MG63 (cell line): ENCODE data around the gene BRSK1. TPM values are rescaled to one million over a fixed set of nuclear protein-coding genes. Genes with fewer than 3 reads are reported as not detected.

Experiments used
- DNase-seq: peaks from one replicate; pipeline ENCODE4 v3.0.0-alpha.2; 2020
- H3K27me3 ChIP-seq: fragments of 250-450 bp; sonication (Bioruptor Pico); 2 replicates; pipeline ENCODE4 v1.5.1; 2020; ENCODE audit warnings: mild to moderate bottlenecking, moderate library complexity
- H3K36me3 ChIP-seq: fragments of 250-450 bp; sonication (Bioruptor Pico); 2 replicates; pipeline ENCODE4 v1.5.1; 2020; ENCODE audit warnings: mild to moderate bottlenecking, moderate library complexity
- H3K4me3 ChIP-seq: fragments of 250-450 bp; sonication (Bioruptor Pico); 2 replicates; pipeline ENCODE4 v1.5.1; 2020; ENCODE audit warnings: mild to moderate bottlenecking, moderate library complexity
- H3K9me3 ChIP-seq: fragments of 250-450 bp; sonication (Bioruptor Pico); 2 replicates; pipeline ENCODE4 v1.5.1; 2020; ENCODE audit warnings: mild to moderate bottlenecking, moderate library complexity
- total RNA-seq: library from RNA; depleted of rRNA; stranded (reverse); fragments of >200 nt; shearing (Covaris generic); gene quantifications from 2 replicates; pipeline ENCODE4 v1.2.3, GENCODE V29; 2014; ENCODE audit warnings: low replicate concordance

The BRSK1 gene
- total RNA-seq, 1 experiment from 2014 or later, result 0.89 TPM

- H3K9me3 ChIP-seq, result no peaks in the 10 kb centered on the region
- no peak for DNase-seq
- peaks cover 22% of the 10 kb centered on the region for H3K36me3 ChIP-seq
- no peak overlapping the region for H3K4me3 ChIP-seq
- no peaks in the 10 kb centered on the region for H3K27me3 ChIP-seq
Measured at GRCh38 chr19:55250262-55251036, 33.3 kb upstream of the BRSK1 start.

GRCh38 chr19:55251341-55252081, 32.3 kb upstream of the BRSK1 start:
- H3K36me3 ChIP-seq, result peaks cover 23% of the 10 kb centered on the region
- no peak overlapping the region for H3K4me3 ChIP-seq
- H3K9me3 ChIP-seq, result no peaks in the 10 kb centered on the region
- H3K27me3 ChIP-seq, result no peaks in the 10 kb centered on the region
- no peak for DNase-seq

GRCh38 chr19:55252760-55253663, 30.8 kb upstream of the BRSK1 start:
- no peak for DNase-seq
- peaks cover 30% of the 10 kb centered on the region for H3K36me3 ChIP-seq
- H3K27me3 ChIP-seq, result no peaks in the 10 kb centered on the region
- H3K4me3 ChIP-seq, result no peak overlapping the region
- H3K9me3 ChIP-seq, result no peaks in the 10 kb centered on the region

- Histone ChIP-seq H3K4me3 (no peak overlapping the region), H3K36me3 (peaks cover 30% of the 10 kb centered on the region), H3K9me3 (no peaks in the 10 kb centered on the region), H3K27me3 (no peaks in the 10 kb centered on the region)
- DNase-seq, result no peak
Measured at GRCh38 chr19:55253842-55254624, 29.8 kb upstream of the BRSK1 start.

- Histone ChIP-seq H3K4me3 (no peak overlapping the region), H3K36me3 (peaks cover 30% of the 10 kb centered on the region), H3K27me3 (no peaks in the 10 kb centered on the region), H3K9me3 (no peaks in the 10 kb centered on the region)
- DNase-seq, result no peak
Measured at GRCh38 chr19:55254625-55254977, 29.2 kb upstream of the BRSK1 start.

DNA sequence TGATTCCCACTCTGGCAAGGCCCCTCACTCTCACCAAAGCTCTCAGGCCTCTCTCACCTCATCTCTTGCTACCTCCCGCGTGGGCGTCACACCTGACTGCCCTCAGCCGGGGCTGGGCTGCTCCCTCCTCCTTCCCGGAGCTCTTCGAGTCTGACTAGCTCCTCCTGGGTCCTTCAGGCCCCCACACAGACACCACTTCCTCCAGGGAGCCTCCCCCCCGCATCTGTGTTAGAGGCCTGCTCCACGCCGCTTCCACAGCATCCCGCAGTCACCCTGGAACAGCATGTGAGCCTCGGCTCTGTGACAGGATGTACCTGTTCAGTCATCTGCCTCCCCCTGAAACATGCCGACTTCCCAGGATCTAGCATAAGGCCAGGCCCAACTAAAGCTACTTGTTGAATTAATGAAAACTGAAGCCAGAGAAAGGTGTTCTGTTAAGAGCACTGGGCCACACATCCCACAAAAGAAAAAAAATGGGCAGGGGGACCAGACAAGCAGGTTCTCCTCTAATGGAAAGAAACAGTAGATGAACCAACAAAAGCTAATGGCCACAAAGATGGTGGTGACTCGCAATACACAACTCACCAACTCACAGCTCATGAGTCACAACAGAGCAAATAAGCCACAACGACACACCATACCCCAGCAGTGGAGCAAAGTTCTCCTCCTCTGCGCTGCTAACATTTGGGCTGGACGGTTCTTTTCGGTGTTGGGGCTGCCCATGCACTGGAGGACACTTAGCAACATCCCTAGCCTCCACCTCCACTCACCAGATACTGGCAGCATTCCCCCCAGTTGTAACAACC, 28.0 kb upstream of the BRSK1 start:
- no peak for DNase-seq
- Histone ChIP-seq H3K4me3 (peak overlapping the region; percentile 4; the same call in 1 of the 2 replicates), H3K9me3 (no peaks in the 10 kb centered on the region), H3K27me3 (no peaks in the 10 kb centered on the region), H3K36me3 (peaks cover 30% of the 10 kb centered on the region)

- Histone ChIP-seq H3K4me3 (peak overlapping the region; percentile 91), H3K36me3 (peaks cover 23% of the 10 kb centered on the region), H3K27me3 (no peaks in the 10 kb centered on the region), H3K9me3 (no peaks in the 10 kb centered on the region)
- no peak for DNase-seq
Measured at GRCh38 chr19:55256562-55257460, 27.0 kb upstream of the BRSK1 start.

GRCh38 chr19:55257461-55258420, 26.1 kb upstream of the BRSK1 start:
- peak overlapping the region; percentile 91 for H3K4me3 ChIP-seq
- H3K36me3 ChIP-seq, result peaks cover 28% of the 10 kb centered on the region
- H3K27me3 ChIP-seq, result no peaks in the 10 kb centered on the region
- peak; percentile 24 for DNase-seq
- H3K9me3 ChIP-seq, result no peaks in the 10 kb centered on the region

GRCh38 chr19:55258476-55258827, 25.3 kb upstream of the BRSK1 start:
- peak overlapping the region; percentile 91 for H3K4me3 ChIP-seq
- peak; percentile 21 for DNase-seq
- peaks cover 28% of the 10 kb centered on the region for H3K36me3 ChIP-seq
- no peaks in the 10 kb centered on the region for H3K9me3 ChIP-seq
- H3K27me3 ChIP-seq, result no peaks in the 10 kb centered on the region

DNA sequence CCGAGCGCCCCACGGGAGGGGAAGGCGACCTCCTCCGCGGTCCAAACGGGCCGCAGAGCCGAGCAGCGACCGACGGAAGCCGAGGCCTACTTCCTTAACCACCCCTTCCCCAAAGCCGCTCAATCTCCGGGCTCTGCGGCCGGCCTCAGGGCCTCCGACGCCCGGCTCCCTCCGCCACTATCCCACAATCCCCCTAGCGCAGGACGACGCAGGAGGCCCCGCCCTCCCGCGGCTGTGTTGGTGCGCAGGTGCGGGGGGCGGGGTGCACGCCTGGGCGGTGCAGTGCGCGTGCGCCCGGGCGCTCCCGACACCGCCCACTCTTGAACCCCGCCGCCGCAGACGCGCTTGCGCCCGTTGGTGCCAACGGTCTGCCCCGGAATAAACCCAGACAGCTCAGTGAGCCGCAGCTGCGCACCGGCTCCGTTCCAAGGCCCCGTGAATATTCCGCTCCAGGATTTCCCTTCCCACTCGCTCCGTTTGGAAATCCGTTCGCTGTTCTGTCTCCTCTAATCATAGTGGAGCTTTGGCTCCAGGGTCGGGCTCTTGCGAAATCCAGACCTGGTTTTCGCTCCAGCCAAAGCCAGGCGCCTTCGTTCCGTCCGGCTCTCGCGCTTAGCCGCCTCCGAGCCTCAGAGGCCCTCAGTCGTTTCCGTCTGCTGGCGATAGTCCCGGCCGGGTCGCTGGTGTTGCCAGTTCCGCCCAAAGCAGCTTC, 24.8 kb upstream of the BRSK1 start, which contains the start of gene PPP6R1:
TSS of gene PPP6R1 (minus strand) at position 190 of the 712 bp plus-strand sequence. CDS start 11,914 bp downstream, outside the sequence.
- DNase-seq, result peak; percentile 99
- Histone ChIP-seq H3K4me3 (peak within 1 kb of the TSS; percentile 91), H3K36me3 (peaks cover 28% of the 10 kb centered on the region), H3K9me3 (no peaks in the 10 kb centered on the region), H3K27me3 (no peaks in the 10 kb centered on the region)

GRCh38 chr19:55259540-55260210, 24.1 kb upstream of the BRSK1 start:
- Histone ChIP-seq H3K36me3 (peaks cover 28% of the 10 kb centered on the region), H3K9me3 (no peaks in the 10 kb centered on the region), H3K4me3 (peak overlapping the region; percentile 91), H3K27me3 (no peaks in the 10 kb centered on the region)
- no peak for DNase-seq

GRCh38 chr19:55261671-55262126, 22.1 kb upstream of the BRSK1 start:
- H3K9me3 ChIP-seq, result peaks cover 3% of the 10 kb centered on the region; the same call in 1 of the 2 replicates
- peaks cover 17% of the 10 kb centered on the region for H3K36me3 ChIP-seq
- no peak for DNase-seq
- H3K27me3 ChIP-seq, result no peaks in the 10 kb centered on the region
- no peak overlapping the region for H3K4me3 ChIP-seq

GRCh38 chr19:55262359-55262758, 21.4 kb upstream of the BRSK1 start:
- Histone ChIP-seq H3K27me3 (no peaks in the 10 kb centered on the region), H3K4me3 (no peak overlapping the region), H3K36me3 (peaks cover 15% of the 10 kb centered on the region), H3K9me3 (peaks cover 7% of the 10 kb centered on the region)
- DNase-seq, result no peak
